Body of pancreas (tissue), 4 donors: Measurements from ENCODE around the gene USP46.

Experiments
- POLR2A ChIP-seq, 3 donors: fragments of 450-650 bp; IDR thresholded peaks; one replicate each; pipeline ENCODE4 v1.6.1; 2016; ENCODE audit warnings: antibody characterized with exemption in 3 of 3, mild to moderate bottlenecking in 2 of 3
- TF ChIP-seq, protein P1 (sequence below), 7 experiments: fragments of 450-650 bp in 4 of 7; fragments of 200-600 bp in 3 of 7; sonication (generic) in 3 of 7; IDR thresholded peaks; one replicate each; pipeline ENCODE4 v1.5.1; 2016 to 2019; ENCODE audit warnings: antibody characterized with exemption in 7 of 7

DNA sequence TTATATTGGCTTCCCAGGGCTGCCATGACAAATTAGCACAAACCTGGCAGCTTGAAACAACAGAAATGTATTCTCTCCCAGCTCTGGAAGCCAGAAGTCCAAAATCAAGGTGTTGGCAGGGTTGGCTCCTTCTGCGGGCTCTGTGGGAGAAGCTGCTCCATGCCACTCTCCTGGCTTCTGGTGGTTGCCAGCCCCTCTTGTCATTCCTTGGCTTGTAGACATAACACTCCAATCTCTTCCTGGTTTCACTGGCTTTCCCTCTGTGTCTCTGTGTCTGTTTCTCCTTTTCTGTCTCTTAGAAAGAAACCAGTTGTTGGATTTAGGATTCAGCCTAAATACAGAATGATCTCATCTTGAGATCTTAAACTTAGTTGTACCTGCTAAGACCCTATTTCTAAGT, 85.5 kb downstream of the USP46 start:
- TF ChIP-seq, protein P1, sequence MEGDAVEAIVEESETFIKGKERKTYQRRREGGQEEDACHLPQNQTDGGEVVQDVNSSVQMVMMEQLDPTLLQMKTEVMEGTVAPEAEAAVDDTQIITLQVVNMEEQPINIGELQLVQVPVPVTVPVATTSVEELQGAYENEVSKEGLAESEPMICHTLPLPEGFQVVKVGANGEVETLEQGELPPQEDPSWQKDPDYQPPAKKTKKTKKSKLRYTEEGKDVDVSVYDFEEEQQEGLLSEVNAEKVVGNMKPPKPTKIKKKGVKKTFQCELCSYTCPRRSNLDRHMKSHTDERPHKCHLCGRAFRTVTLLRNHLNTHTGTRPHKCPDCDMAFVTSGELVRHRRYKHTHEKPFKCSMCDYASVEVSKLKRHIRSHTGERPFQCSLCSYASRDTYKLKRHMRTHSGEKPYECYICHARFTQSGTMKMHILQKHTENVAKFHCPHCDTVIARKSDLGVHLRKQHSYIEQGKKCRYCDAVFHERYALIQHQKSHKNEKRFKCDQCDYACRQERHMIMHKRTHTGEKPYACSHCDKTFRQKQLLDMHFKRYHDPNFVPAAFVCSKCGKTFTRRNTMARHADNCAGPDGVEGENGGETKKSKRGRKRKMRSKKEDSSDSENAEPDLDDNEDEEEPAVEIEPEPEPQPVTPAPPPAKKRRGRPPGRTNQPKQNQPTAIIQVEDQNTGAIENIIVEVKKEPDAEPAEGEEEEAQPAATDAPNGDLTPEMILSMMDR (IDR thresholded peaks at IDR 0.05), result no peak
- no peak for TF ChIP-seq POLR2A (IDR thresholded peaks at IDR 0.05)
